CD4-positive, alpha-beta T cell treated with Interleukin-15 for 4 hours (primary cell): ENCODE measurements around the gene DOCK11.
"Not testable (repeated sequence)": the region's sequence is repeated elsewhere in the genome, so short reads cannot be mapped to it uniquely, and the experiment has no call there.

Experiments
- DNase-seq: peaks from one replicate; pipeline ENCODE4 v3.0.0-alpha.2; 2020; ENCODE audit warnings: low spot score

DOCK11 gene

DNA sequence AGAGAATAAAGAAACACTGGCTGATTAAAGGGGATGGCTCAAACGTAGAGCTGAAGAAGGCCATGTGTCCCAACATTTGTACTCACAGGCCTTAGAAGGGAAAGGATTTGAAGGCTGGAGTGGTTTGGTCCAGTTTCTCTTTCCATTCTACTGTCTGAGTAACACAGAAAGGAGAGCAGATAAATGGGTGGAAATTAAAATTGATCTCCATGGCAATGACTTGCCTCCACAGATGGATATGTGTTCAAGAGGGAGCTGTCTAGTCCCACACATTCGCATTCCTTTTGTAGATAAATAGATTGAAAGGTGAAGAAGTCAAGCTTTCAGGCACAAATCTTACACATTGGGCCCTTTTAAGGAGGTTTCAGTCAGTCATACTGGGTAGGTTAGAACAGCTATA is 74.6 kb downstream of the DOCK11 start:
- DNase-seq, result no peak

DNA sequence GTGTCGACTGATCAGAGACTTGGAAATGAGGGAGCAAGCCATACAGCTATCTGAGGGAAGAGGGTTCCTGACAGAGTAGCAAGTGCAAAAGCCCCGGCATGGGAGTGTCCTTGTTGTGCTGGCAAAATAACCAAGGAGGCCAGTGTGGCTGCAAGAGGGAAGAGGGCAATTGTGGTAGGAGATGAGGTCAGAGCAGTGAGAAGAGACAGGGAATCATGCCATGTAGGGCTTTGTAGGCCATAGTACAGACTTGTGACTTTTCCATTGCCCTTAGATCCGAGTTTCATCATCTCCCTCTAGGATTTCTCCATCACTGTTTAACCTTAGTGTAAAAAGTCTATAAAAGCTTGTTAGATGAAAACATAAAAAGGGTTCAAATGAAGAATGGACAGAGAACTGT is 76.2 kb downstream of the DOCK11 start:
- no peak for DNase-seq

DNA sequence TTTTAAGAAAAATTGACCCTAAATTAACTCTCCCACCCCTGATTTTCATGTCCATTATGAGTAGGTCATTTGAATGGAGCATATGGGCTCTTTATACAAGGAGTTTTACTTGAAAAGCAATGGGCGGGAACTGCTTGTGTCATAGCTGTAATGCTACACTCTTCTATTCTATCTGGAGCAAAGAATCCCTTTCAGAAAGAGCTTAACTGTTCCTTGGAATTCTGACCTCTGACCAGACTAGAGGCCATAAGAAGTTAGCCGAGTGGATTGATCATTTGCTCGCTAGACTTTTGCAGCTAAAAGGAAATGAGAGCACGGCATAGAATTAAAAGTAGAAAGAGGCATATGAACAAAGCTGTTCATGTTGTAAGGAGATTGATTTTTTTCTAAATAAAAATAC is 79.1 kb downstream of the DOCK11 start:
- DNase-seq, result no peak

DNA sequence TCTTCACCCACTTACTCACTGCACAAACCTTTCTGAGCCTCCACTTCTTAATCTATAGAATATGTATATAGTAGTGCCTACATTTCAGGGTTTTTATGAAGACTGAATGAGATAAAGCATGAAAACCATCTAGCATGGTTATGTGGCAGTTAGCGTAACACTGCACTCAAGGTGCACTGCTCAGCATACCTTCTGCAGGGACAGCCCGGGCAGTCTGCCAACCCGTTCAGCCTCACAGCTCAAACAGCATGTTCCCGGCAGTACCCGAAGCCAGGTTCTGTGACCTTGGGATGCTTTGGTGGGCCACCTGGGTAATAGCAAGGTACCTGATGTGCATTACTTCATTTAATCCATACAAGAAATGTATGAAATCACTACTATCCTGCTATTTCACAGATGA is 81.4 kb downstream of the DOCK11 start:
- no peak for DNase-seq

DNA sequence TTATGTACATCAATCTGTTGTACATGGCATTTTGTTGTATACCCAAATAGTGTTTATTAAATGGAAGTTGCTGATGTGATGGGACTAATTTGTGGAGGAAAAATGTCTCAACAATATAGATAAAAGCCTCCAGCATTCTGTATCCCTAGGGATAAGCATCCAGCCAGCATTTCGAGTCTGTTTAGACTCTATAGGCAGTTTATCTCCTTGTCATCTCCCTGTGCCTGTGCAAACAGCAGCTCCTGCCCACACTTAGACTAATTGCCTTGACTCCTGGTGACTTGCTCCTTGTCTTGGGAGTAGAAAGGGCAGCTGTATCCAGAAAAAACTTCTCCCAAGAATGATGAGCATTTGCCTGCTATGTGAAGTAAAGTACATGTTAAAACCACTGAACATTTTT is 83.8 kb downstream of the DOCK11 start:
- no peak for DNase-seq

DNA sequence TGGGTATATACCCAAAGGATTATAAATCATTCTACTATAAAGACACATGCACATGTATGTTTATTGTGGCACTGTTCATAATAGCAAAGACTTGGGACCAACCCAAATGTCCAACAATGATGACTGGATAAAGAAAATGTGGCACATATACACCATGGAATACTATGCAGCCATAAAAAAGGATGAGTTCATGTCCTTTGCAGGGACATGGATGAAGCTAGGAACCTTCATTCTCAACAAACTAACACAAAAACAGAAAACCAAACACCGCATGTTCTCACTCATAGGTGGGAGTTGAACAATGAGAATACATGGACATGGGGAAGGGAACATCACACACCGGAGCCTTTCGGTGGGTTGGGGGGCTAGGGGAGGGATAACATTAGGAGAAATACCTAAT is 87.3 kb downstream of the DOCK11 start:
- not testable (repeated sequence) for DNase-seq

DNA sequence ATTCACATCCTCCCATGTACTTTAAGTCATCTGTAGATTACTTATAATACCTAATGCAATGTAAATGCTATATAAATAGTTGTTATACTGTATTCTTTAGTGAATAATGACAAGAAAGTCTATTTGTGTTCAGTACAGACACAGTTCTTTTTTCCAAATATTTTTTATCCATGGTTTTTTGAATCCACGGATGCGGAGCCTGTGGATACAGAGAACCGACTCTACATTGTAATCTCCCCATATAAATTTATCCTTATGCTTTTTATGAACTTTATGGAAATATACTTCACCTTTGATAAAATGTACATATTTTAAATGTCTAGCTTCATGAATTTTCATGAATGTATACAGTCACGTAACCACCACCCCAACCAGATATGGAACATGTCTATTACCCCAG is 88.2 kb downstream of the DOCK11 start:
- no peak for DNase-seq

DNA sequence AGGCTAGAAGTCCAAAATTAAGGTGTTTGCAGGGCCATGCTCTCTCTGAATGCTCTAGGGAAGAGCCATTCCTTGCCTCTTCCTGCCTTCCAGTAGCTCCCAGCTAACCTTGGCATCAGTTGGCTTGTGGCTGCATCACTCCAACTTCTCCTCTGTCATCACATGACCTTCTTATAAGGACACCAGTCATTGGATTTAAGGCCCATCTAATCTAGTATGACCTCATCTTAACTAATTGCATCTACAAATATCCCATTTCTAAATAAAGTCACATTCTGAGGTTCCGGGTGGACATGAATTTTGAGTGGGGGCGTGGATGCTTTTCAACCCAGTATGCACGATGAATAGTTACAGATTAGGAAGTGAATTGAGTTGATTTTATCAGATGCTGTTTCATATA is 89.7 kb downstream of the DOCK11 start:
- no peak for DNase-seq

DNA sequence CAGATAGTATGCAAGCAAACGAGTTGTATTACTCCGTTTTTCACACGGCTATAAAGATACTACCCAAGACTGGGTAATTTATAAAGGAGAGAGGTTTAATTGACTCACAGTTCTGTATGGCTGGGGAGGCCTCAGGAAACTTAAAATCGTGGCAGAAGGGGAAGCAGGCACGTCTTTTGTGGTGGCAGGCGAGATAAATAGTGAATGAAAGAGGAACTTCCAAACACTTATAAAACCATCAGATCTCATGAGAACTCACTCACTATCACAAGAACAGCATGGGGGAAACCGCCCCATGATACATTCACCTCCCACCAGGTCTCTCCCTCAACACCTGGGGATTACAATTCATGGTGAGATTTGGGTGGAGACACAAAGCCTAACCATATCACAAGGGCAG is 90.6 kb downstream of the DOCK11 start:
- DNase-seq, result not testable (repeated sequence)

DNA sequence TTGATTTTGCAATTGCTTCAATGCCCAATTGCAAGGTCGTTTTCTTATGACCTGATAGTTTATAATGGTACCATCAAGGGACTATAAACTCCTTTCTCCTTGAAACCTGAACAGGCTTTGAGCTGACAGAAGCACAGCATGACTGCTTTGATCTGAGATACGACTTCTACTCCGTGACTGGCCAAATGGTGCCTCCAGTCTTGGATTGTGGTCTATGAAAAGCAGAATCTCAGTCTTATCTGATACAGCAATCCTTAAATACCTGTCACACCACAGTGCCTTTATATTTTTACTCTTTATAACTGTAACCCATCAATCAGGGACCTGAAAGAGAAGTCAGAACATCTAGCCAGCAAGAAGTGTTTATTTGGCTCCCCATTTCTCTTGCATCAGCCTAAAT is 93.1 kb downstream of the DOCK11 start:
- DNase-seq, result no peak

DNA sequence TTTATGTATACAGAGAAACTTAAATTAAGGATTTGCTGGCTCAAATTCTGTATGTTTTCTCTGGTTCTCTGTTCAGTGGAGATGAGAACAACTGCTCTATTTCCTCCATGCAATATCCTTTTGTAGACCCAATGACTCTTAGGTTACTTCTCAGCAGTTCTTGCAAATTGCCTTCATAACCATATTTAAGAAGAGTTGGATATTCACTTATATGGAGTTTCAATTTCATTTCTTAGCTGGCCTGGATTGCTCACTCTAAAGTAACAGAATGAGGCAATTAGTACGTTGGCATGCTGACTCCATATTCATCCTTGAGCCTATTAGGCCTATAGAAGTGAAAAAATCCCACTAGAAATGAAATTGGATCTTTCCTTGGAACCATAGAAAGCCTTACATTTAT is 93.6 kb downstream of the DOCK11 start:
- DNase-seq, result no peak

DNA sequence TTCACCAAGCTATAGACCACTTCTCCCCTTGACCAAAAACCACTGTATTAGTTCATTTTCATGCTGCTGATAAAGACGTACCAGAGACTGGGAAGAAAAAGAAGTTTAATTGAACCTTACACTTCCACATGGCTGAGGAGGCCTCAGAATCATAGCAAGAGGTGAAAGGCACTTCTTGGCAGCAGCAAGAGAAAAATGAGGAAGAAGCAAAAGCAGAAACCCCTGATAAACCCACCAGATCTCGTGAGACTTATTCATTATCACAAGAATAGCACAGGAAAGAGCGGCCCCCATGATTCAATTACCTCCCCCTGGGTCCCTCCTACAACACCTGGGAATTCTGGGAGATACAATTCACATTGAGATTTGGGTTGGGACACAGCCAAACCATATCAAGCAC is 97.8 kb downstream of the DOCK11 start:
- DNase-seq, result no peak

DNA sequence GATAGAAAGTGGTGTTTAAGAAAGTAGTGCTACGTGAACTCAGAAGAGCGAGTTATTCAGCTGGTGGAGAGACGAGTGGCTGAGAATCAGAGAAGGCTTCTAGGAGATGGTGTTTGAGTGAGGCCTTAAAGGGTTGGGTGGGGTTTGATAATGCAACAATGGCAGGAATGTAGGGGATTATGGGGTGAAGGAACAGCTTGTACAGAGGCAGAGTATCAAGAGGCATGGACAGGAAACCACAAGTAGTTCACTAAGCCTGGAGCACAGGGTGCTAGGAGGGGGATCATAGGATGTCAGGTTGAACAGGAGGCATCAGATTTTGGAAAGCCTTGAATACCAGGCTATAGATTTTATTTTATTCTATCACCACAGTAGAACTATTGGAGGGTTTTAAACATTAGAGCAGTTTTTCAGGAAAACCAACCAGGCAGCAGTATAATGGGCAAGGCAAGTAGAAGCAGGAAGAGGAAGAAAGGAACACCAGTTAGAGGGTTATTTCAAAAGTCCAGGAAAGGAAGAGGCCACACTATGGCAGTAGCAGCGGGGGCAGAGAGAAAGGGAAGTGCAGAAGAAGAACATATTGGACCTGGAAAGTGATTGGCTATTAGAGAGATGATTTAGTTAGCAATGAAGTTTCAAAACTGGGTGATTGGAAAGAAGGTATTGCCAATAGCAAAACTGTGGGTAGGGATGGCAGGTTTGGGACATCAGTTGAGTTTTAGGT is 99.2 kb downstream of the DOCK11 start:
- no peak for DNase-seq

DNA sequence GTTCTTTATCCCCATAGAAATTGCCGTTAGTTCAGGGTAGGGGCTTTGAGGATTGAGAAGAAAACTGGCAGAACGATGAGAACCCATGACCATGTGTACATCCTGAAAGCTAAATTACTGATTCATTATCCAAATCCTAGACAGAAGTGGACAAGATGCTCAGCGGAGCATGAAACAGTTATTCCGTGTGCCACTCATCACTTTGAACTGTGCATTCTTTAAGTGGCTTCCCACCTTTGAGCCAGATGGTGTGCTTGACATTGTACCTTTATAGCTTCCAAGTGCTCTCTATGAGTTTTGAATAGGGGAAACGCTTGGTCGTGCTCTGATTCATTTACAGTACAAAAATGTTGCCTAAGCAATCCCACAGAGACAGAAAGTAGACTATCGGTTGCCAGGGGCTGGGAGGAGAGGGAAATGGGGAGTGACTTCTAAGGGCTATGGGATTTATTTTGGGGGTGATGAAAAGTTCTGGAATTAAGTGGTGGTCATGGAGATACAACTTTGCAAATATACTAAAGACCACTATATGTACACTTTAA is 100.0 kb downstream of the DOCK11 start:
- DNase-seq, result no peak

DNA sequence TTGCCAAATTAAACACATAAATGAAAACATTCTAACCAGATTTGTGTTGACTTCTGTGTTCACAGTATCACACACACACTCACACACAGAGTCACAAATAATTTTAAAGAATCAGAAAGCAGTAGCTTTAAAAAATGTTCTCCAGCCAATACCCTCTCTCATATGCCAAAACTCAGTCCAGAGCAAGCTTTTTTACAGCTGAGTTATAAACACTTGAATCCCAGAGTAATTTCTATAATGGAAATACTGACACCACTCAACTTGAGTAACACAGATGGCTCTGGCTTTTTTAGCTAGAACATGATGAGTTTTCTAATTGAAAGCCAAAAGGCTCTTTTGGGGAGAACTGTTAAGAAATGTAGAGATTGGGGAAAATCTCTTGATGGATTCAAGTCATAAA is 100.8 kb downstream of the DOCK11 start:
- no peak for DNase-seq

DNA sequence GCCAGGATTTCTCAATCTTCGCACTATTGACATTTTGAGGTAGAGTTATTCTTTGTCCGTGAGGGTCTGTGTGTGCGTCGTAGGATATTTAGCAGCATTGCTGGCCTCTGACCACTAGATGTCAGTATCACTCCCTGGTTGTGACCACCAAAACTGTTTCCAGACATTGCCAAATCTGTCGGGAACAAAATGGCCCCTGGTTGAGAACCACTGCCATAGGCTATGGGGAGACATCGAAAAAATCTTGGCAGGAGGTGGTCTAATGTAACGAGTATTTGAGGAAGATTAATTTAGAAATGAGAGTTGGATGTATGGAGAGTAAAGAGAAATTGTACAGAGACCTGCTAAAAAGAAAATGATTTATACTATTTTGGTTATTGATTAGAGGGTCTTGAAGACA is 108.4 kb downstream of the DOCK11 start:
- peak; percentile 33 for DNase-seq

DNA sequence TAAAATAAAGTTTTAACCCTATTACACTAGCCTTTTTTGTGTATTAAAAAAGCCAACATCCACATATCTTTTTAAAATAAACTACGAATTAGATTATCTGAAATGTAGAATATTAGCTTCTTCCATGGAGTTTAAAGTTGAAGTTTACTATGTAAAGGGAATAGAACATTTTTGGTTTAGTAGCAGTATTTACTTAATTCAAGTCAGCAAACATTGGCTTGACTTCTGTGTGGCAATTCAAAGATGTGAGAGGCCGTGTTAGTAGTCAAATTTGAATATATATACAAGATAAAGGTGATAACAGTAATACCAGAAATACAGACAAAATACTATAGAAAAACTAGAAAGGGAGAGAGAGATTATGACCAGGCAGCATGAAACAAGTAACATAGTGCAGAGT is 116.7 kb downstream of the DOCK11 start:
- no peak for DNase-seq

DNA sequence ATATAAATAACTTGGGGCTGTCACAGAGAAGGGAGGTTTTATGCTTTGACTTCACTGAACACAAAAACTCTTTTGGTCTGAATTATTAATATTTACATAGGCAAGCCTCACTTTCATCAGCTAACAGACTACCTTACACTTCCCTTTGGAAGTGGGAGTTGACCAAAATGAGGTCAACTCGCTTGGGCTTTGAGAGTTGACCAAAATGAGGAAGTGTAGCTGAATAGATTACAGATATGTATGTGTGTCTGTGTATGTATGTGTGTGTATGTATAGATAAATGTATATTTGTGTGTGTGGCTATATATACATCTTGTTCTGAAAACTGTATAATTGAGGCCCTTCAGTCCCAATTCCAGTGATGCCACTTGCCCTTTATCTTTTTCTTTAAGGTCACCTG is 118.5 kb downstream of the DOCK11 start:
- DNase-seq, result no peak

DNA sequence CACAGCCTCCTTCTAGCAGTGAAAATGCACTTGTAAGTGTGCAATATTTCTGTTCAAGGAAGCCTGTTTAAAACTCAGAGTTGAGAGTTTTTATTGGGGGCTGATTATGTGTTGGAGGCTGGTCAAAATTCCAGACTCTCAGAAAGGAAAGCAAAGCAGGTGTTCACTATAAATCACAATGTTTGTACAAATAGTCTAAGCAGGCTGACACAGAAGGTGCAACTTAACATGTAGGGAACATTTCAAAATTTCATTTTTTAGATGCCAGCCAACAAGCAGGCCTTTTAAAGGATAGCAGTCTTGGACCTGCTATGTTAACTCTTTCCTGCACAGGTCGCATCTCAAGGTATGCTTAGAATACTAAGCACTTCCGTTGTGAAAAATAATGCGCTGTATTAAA is 119.5 kb downstream of the DOCK11 start:
- DNase-seq, result no peak

DNA sequence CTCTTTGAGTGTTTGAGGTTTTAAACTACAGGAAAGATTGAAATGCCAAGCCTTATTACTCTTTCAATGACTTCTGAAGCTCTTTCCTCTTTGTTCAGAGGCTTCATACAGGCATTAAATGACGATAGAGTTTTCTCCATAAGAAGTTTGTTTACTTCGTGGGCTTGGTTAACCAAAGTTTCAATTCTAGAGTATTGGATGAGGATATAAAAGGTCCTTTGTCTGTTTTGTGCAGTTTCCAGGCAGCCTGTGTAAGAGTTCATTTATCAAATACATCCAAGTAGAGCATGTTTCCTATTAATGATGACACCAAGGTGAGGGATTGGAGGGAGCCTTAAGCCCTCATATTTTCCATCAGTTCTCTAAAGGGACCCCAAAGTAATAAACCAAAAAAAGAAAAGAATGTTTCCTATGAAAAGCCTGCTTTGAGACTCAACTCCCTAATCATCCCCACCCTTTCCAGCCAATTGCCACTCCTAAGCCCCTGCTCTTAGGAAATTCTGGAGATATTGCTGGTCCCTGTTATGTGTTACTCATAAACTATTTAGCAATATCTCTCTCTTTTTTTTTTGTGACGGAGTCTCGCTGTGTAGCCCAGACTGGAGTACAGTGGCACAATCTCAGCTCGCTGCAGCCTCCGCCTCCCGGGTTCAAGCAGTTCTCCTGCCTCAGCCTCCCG is 125.6 kb downstream of the DOCK11 start:
- DNase-seq, result no peak

DNA sequence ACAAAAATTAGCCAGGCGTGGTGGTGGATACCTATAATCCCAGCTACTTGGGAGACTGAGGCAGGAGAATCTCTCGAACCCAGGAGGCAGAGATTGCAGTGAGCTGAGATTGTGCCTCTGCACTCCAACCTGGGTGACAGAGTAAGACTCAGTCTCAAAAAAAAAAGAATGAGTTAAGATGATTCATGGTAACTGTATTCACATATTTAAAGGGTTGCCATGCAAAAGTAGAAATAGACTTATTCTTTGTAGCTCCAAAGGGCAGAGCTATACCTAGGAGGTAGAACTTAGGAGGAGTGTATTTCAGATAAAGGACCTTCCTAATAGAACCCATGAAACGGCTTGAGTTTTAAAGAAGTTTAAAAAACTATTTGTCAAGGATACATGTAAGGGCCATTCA is 127.4 kb downstream of the DOCK11 start:
- no peak for DNase-seq

DNA sequence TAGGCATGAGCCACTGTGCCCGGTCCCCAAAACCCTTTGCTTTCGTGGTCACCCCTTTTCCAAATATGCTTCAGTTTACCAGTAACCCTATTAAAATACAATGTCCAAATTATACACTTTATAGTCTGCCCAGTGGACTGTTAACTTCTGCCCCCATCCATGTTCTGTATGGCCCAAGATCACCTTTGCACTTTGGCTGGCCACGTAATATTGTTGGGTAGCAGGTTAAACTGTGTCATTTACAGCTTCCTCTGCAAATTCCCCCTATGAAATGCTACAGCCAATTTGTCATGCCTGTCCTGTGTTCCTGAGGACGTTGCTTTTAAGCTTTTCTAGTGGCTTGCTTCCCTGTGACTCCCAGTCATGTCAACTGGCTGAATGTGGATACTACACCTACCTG is 130.7 kb downstream of the DOCK11 start:
- DNase-seq, result no peak

DNA sequence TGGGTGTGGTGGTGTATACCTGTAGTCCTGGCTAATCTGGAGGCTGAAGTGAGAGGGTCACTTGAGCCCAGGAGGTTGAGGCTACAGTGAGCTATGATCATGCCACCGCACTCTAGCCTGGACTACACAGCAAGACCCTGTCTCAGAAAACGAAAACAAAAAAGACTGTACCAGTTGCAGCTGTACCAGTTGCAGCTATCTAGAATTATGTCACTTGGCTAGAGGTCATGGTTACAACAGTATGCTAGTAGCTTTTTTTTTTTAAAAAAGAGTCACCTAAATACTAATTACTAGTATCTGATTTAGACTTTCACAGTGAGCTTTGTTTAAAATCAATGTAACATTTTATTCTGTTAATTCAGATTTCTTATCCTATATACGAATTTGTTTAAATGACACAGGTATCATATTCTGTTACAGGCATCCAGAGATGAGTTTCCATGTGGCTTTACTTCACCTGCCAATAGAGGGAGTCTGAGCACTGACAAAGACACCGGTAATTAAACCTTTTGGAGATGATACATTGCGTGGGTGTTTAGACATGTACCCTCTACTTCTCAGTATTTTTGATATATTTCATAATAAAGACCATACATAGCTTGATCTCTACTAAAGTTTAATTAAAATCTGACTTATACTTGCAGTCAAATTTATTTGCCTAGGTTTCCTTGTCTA is 131.6 kb downstream of the DOCK11 start:
- DNase-seq, result no peak
